GM23248 (cell line): ENCODE results near the gene ANO2.

Experiments used
- EZH2 ChIP-seq: fragments of 200-600 bp; sonication (generic); IDR thresholded peaks from 2 replicates; pipeline ENCODE4 v1.6.1; 2018; ENCODE audit warnings: antibody characterized with exemption, mild to moderate bottlenecking; ENCODE audit not compliant: insufficient read depth, poor library complexity, severe bottlenecking
- EZH2phosphoT487 ChIP-seq: fragments of 200-600 bp; sonication (generic); IDR thresholded peaks from 2 replicates; pipeline ENCODE4 v1.6.1; 2018; ENCODE audit warnings: antibody characterized with exemption, moderate library complexity, mild to moderate bottlenecking, low read depth; ENCODE audit not compliant: insufficient read depth

DNA sequence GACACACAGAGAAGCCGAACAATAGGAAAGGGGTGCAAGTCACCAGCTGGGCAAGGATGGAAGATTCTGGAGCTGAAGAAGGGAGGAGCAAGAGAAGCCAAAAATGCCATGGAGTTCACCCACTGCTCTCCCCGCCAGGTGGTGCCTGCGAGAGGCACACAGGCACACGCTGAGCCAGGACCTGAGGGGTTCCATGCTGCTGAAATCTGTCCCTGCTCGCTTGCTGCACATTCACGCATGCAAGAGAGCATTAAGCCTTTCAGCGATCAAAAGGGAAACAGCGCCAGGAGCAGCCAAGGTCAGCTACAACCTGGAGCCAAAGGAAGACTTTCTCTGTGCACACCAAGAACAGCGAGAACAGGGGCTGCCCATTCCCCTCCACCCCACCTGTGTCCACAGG, 104.1 kb downstream of the ANO2 start:
- TF ChIP-seq EZH2phosphoT487 (no peak), EZH2 (no peak)
